ENCODE data around the gene WDR59. TPM values are rescaled to one million over a fixed set of nuclear protein-coding genes. Genes with fewer than 3 reads are reported as not detected.

The WDR59 gene
- total and polyA plus RNA-seq, 2 experiments from 2014 or later, result 38.7 to 54.5 TPM

DNA sequence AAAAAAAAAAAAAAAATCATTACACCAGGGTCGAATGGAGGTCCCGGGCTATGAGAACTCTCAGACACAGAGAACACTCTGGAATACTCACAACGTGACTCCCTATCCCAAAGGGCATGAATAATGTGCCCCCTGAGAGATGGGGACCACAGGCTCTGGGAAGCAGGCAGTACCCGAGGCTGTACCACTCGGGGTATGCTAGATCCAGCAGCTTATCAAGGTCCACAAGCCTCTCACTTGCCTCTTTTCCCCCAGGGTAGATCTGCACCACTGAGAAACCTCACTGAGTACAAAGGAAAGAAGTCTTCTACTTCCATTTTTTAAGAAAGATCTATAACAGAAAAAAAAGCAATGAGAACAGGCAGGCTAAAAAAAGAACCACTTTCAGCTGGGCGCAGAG is 40.5 kb downstream of the WDR59 start:
- no peak overlapping the region for H2AFZ ChIP-seq
- no peaks in the 10 kb centered on the region for H3K4me1 ChIP-seq (ENCODE audit: insufficient read depth)
- no peaks in the 10 kb centered on the region for H3F3A ChIP-seq (replicated peaks; ENCODE audit: low read depth)
- Mint-ChIP-seq H3K27ac (no peak overlapping the region), H3K9me3 (no peaks in the 10 kb centered on the region), H3K36me3 (ENCODE audit: low read depth) (peaks cover 64% of the 10 kb centered on the region), H3K27me3 (ENCODE audit: insufficient read depth, low read depth, poor library complexity) (peaks cover 4% of the 10 kb centered on the region), H3K4me3 (no peak overlapping the region), H3K4me1 (no peaks in the 10 kb centered on the region)
- no peak overlapping the region for H3K4me3 ChIP-seq
- H3K79me2 ChIP-seq (replicated peaks; ENCODE audit: insufficient read depth), result no peaks in the 10 kb centered on the region
- H3K27ac ChIP-seq (ENCODE audit: low read depth), result no peak overlapping the region
- H3K27me3 ChIP-seq (ENCODE audit: insufficient read depth), result no peaks in the 10 kb centered on the region
- DNase-seq (ENCODE audit: low spot score) (no peak), ATAC-seq (no peak)
- TF ChIP-seq NANOG (IDR thresholded peaks at IDR 0.05; ENCODE audit: borderline replicate concordance), result no peak
- no peak for TF ChIP-seq STAT1 (IDR thresholded peaks at IDR 0.05; ENCODE audit: unreplicated experiment)
- TF ChIP-seq CTCF (conservative IDR thresholded peaks at IDR 0.05; ENCODE audit: low read depth in 2 of 2), result no peak
- TF ChIP-seq EZH2 (IDR thresholded peaks at IDR 0.05; ENCODE audit: low read depth, unreplicated experiment), result no peak
- TF ChIP-seq ZNF114 (CRISPR knock-in tag; IDR thresholded peaks at IDR 0.05), result no peak
- TF ChIP-seq POLR2AphosphoS5 (IDR thresholded peaks at IDR 0.05; ENCODE audit: low read depth), result no peak
- TF ChIP-seq, protein P1, sequence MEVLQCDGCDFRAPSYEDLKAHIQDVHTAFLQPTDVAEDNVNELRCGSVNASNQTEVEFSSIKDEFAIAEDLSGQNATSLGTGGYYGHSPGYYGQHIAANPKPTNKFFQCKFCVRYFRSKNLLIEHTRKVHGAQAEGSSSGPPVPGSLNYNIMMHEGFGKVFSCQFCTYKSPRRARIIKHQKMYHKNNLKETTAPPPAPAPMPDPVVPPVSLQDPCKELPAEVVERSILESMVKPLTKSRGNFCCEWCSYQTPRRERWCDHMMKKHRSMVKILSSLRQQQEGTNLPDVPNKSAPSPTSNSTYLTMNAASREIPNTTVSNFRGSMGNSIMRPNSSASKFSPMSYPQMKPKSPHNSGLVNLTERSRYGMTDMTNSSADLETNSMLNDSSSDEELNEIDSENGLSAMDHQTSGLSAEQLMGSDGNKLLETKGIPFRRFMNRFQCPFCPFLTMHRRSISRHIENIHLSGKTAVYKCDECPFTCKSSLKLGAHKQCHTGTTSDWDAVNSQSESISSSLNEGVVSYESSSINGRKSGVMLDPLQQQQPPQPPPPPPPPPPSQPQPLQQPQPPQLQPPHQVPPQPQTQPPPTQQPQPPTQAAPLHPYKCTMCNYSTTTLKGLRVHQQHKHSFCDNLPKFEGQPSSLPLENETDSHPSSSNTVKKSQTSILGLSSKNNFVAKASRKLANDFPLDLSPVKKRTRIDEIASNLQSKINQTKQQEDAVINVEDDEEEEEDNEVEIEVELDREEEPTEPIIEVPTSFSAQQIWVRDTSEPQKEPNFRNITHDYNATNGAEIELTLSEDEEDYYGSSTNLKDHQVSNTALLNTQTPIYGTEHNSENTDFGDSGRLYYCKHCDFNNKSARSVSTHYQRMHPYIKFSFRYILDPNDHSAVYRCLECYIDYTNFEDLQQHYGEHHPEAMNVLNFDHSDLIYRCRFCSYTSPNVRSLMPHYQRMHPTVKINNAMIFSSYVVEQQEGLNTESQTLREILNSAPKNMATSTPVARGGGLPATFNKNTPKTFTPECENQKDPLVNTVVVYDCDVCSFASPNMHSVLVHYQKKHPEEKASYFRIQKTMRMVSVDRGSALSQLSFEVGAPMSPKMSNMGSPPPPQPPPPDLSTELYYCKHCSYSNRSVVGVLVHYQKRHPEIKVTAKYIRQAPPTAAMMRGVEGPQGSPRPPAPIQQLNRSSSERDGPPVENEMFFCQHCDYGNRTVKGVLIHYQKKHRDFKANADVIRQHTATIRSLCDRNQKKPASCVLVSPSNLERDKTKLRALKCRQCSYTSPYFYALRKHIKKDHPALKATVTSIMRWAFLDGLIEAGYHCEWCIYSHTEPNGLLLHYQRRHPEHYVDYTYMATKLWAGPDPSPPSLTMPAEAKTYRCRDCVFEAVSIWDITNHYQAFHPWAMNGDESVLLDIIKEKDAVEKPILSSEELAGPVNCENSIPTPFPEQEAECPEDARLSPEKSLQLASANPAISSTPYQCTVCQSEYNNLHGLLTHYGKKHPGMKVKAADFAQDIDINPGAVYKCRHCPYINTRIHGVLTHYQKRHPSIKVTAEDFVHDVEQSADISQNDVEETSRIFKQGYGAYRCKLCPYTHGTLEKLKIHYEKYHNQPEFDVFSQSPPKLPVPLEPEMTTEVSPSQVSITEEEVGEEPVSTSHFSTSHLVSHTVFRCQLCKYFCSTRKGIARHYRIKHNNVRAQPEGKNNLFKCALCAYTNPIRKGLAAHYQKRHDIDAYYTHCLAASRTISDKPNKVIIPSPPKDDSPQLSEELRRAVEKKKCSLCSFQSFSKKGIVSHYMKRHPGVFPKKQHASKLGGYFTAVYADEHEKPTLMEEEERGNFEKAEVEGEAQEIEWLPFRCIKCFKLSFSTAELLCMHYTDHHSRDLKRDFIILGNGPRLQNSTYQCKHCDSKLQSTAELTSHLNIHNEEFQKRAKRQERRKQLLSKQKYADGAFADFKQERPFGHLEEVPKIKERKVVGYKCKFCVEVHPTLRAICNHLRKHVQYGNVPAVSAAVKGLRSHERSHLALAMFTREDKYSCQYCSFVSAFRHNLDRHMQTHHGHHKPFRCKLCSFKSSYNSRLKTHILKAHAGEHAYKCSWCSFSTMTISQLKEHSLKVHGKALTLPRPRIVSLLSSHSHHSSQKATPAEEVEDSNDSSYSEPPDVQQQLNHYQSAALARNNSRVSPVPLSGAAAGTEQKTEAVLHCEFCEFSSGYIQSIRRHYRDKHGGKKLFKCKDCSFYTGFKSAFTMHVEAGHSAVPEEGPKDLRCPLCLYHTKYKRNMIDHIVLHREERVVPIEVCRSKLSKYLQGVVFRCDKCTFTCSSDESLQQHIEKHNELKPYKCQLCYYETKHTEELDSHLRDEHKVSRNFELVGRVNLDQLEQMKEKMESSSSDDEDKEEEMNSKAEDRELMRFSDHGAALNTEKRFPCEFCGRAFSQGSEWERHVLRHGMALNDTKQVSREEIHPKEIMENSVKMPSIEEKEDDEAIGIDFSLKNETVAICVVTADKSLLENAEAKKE (CRISPR knock-in tag; IDR thresholded peaks at IDR 0.05), result no peak
- no peak for TF ChIP-seq JUNB (IDR thresholded peaks at IDR 0.05; ENCODE audit: unreplicated experiment)
- no peak for TF ChIP-seq ZNF331 (CRISPR knock-in tag; IDR thresholded peaks at IDR 0.05; ENCODE audit: low read depth)
- H3K4me2 ChIP-seq, result no peak overlapping the region
- H3K36me3 ChIP-seq (ENCODE audit: insufficient read depth), result peaks cover 14% of the 10 kb centered on the region
- 0 out of 2 replicates have a peak, but pooled peaks cover 3% of the 10 kb centered on the region for H4K20me1 ChIP-seq (replicated peaks; ENCODE audit: insufficient read depth)
- H3K9me2 ChIP-seq (ENCODE audit: insufficient read depth), result no peaks in the 10 kb centered on the region
